ENCODE data around the gene ZNF423.

ZNF423 gene

GRCh38 chr16:49688036-49688697, 167.7 kb downstream of the ZNF423 start:
- no peak overlapping the region for H3K4me3 ChIP-seq (ENCODE audit: low read depth, low read length)
- H3K36me3 ChIP-seq: no peaks in the 10 kb centered on the region
- no peaks in the 10 kb centered on the region for H3K9me3 ChIP-seq (ENCODE audit: severe bottlenecking)
- DNase-seq: peak; percentile 28
- no peaks in the 10 kb centered on the region for H3K27me3 ChIP-seq (ENCODE audit: insufficient read depth, low read depth, severe bottlenecking)
- TF ChIP-seq CTCF (IDR thresholded peaks at IDR 0.05; ENCODE audit: low read depth, low read length): no peak
- no peak overlapping the region for H3K27ac ChIP-seq

- no peak overlapping the region for H3K27ac ChIP-seq
- TF ChIP-seq CTCF (IDR thresholded peaks at IDR 0.05; ENCODE audit: low read depth, low read length): no peak
- H3K4me3 ChIP-seq (ENCODE audit: low read depth, low read length): no peak overlapping the region
- no peak for DNase-seq
- no peaks in the 10 kb centered on the region for H3K36me3 ChIP-seq
- H3K27me3 ChIP-seq (ENCODE audit: insufficient read depth, low read depth, severe bottlenecking): no peaks in the 10 kb centered on the region
- no peaks in the 10 kb centered on the region for H3K9me3 ChIP-seq (ENCODE audit: severe bottlenecking)
These were observed 168.4 kb downstream of the ZNF423 start for GRCh38 chr16:49687476-49688002.

DNA sequence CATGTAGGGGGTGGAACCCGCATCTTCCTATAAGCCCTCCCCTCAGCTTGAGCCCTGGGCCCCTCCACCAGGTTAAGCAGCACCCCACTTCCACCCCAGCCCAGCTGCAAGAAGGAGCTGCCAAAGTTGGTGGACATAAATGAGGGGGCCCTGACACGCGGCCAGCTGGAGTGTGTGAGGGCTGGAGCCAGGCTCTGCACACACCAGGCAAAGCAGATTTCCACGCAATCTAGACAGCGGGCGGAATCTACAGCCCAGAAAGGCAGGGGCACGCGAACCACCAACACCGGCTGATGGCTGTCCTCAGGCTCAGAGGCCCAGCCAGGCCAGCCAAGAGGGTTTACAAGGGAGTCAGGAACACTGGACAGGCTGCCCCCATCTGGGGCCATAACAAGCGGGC, 171.2 kb downstream of the ZNF423 start:
- Histone ChIP-seq H3K27me3 (ENCODE audit: insufficient read depth, low read depth, severe bottlenecking) (no peaks in the 10 kb centered on the region), H3K9me3 (ENCODE audit: severe bottlenecking) (no peaks in the 10 kb centered on the region), H3K4me3 (ENCODE audit: low read depth, low read length) (no peak overlapping the region), H3K36me3 (no peaks in the 10 kb centered on the region), H3K27ac (no peak overlapping the region)
- TF ChIP-seq CTCF (IDR thresholded peaks at IDR 0.05; ENCODE audit: low read depth, low read length): no peak
- DNase-seq: no peak

GRCh38 chr16:49682577-49683165, 173.2 kb downstream of the ZNF423 start:
- Histone ChIP-seq H3K27me3 (ENCODE audit: insufficient read depth, low read depth, severe bottlenecking) (no peaks in the 10 kb centered on the region), H3K27ac (no peak overlapping the region), H3K36me3 (no peaks in the 10 kb centered on the region), H3K9me3 (ENCODE audit: severe bottlenecking) (no peaks in the 10 kb centered on the region), H3K4me3 (ENCODE audit: low read depth, low read length) (no peak overlapping the region)
- no peak for DNase-seq
- TF ChIP-seq CTCF (IDR thresholded peaks at IDR 0.05; ENCODE audit: low read depth, low read length): no peak

DNA sequence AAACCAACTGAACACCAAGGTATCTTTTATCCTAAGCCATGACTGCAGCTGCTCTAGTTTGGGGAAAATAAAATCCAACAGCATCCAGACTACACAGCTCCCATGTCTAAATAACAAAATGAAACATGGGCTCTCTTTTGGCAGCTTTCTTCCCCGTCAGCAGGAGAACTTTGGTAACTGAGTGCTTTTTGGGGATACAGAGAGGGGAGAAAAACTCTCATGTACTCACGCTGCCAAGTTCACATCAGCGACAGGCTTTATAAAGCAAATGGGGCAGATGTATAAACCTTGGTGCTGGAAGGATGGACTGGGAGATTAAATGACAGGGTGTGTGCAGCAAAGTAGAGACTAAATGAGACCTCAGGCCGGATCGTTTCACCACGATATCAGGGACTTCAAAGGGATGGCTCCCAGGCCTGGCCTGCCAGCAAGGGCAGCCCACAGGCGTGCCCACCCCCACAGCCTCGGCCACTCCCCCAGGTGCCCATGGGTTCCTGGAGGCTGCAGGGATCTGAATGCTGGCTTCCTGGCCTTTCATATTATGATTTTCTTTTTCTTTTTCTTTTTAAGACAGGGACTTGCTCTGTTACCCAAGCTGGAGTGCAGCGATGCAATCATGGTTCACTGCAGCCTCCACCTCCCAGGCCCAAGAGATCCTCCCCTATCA, 174.6 kb downstream of the ZNF423 start:
- H3K27ac ChIP-seq: no peak overlapping the region
- TF ChIP-seq CTCF (IDR thresholded peaks at IDR 0.05; ENCODE audit: low read depth, low read length): no peak
- H3K4me3 ChIP-seq (ENCODE audit: low read depth, low read length): no peak overlapping the region
- no peak for DNase-seq
- H3K9me3 ChIP-seq (ENCODE audit: severe bottlenecking): no peaks in the 10 kb centered on the region
- H3K27me3 ChIP-seq (ENCODE audit: insufficient read depth, low read depth, severe bottlenecking): no peaks in the 10 kb centered on the region
- no peaks in the 10 kb centered on the region for H3K36me3 ChIP-seq
